Kidney tubule cell (primary cell): Measurements from ENCODE around the gene LCA5L.

Experiments used
- DNase-seq: peaks from one replicate; pipeline ENCODE4 v3.0.0-alpha.2; 2018; ENCODE audit warnings: low spot score

LCA5L gene

GRCh38 chr21:39445321-39446269 is at the start of gene LCA5L:
Gene LCA5L, minus strand, starts transcription at chr21:39445778. Its CDS starts 17,285 bp downstream, at chr21:39428493.
- peak; percentile 93 for DNase-seq

GRCh38 chr21:39489380-39489924 is 43.9 kb upstream of the LCA5L start:
- DNase-seq, result no peak

GRCh38 chr21:39484711-39485276 is 39.2 kb upstream of the LCA5L start:
- no peak for DNase-seq

- no peak for DNase-seq
Observed at GRCh38 chr21:39483917-39484316, 38.3 kb upstream of the LCA5L start.

- DNase-seq, result no peak
Observed at GRCh38 chr21:39481886-39482285, 36.3 kb upstream of the LCA5L start.

- DNase-seq, result no peak
Observed at GRCh38 chr21:39480271-39480670, 34.7 kb upstream of the LCA5L start.

- DNase-seq, result no peak
Observed at GRCh38 chr21:39479814-39480182, 34.2 kb upstream of the LCA5L start.

- no peak for DNase-seq
Observed at GRCh38 chr21:39479164-39479813, 33.7 kb upstream of the LCA5L start.

- DNase-seq, result no peak
Observed at GRCh38 chr21:39474611-39475010, 29.0 kb upstream of the LCA5L start.

GRCh38 chr21:39472786-39473185 is 27.2 kb upstream of the LCA5L start:
- DNase-seq, result no peak

- DNase-seq, result no peak
Observed at GRCh38 chr21:39471598-39471997, 26.0 kb upstream of the LCA5L start.

GRCh38 chr21:39468559-39468958 is 23.0 kb upstream of the LCA5L start:
- DNase-seq, result no peak

GRCh38 chr21:39467746-39468145 is 22.2 kb upstream of the LCA5L start:
- no peak for DNase-seq

- DNase-seq, result no peak
Observed at GRCh38 chr21:39466584-39466983, 21.0 kb upstream of the LCA5L start.

- DNase-seq, result no peak
Observed at GRCh38 chr21:39463308-39463707, 17.7 kb upstream of the LCA5L start.

- no peak for DNase-seq
Observed at GRCh38 chr21:39461419-39461818, 15.8 kb upstream of the LCA5L start.

GRCh38 chr21:39456665-39457064 is 11.1 kb upstream of the LCA5L start:
- no peak for DNase-seq

GRCh38 chr21:39454949-39455668 is 9.5 kb upstream of the LCA5L start:
- DNase-seq, result no peak

GRCh38 chr21:39453571-39454179 is 8.1 kb upstream of the LCA5L start:
- no peak for DNase-seq

GRCh38 chr21:39452970-39453342 is 7.4 kb upstream of the LCA5L start:
- no peak for DNase-seq

GRCh38 chr21:39452207-39452969 is 6.8 kb upstream of the LCA5L start:
- peak; percentile 22 for DNase-seq
